Kidney epithelial cell (primary cell): ENCODE data around the gene HOXB8. TPM values are rescaled to one million over a fixed set of nuclear protein-coding genes. Genes with fewer than 3 reads are reported as not detected.

ENCODE experiments used
- DNase-seq: peaks from one replicate; pipeline ENCODE4 v3.0.0-alpha.2; 2010; ENCODE audit warnings: low read depth
- H3K27me3 ChIP-seq: 2 replicates; pipeline ENCODE4 v1.6.0; 2011; ENCODE audit warnings: low read length; ENCODE audit not compliant: control insufficient read depth, insufficient read depth
- H3K36me3 ChIP-seq: 2 replicates; pipeline ENCODE4 v1.5.1; 2011; ENCODE audit warnings: low read length; ENCODE audit not compliant: control insufficient read depth, insufficient read depth
- H3K4me3 ChIP-seq: 2 replicates; pipeline ENCODE4 v1.5.1; 2011; ENCODE audit warnings: low read depth, mild to moderate bottlenecking, control low read depth, low read length
- CTCF ChIP-seq: IDR thresholded peaks from 2 replicates; pipeline ENCODE4 v1.5.1; 2011; ENCODE audit warnings: mild to moderate bottlenecking, moderate library complexity, low read length, control low read depth, inconsistent platforms; ENCODE audit not compliant: insufficient read depth, poor library complexity, severe bottlenecking
- total RNA-seq: library from RNA; depleted of rRNA; stranded (reverse); fragments of >200 nt; gene quantifications from 2 replicates; pipeline ENCODE4 v1.2.3, GENCODE V29; 2015

Gene HOXB8
- total RNA-seq, 1 donor from 2014 or later = 7.5 TPM

- Histone ChIP-seq H3K4me3 (peak overlapping the region; percentile 92), H3K36me3 (peaks cover 3% of the 10 kb centered on the region), H3K27me3 (no peaks in the 10 kb centered on the region)
- no peak for TF ChIP-seq CTCF
- DNase-seq = no peak
These were observed 16.4 kb downstream of the HOXB8 start for GRCh38 chr17:48598736-48599135.

GRCh38 chr17:48597778-48598631, 17.1 kb downstream of the HOXB8 start:
- DNase-seq = no peak
- Histone ChIP-seq H3K36me3 (peaks cover 3% of the 10 kb centered on the region), H3K4me3 (peak overlapping the region; percentile 92), H3K27me3 (no peaks in the 10 kb centered on the region)
- no peak for TF ChIP-seq CTCF

- Histone ChIP-seq H3K27me3 (no peaks in the 10 kb centered on the region), H3K4me3 (peak overlapping the region; percentile 92), H3K36me3 (peaks cover 3% of the 10 kb centered on the region)
- no peak for TF ChIP-seq CTCF
- DNase-seq = no peak
These were observed 17.6 kb downstream of the HOXB8 start for GRCh38 chr17:48597528-48597777.

GRCh38 chr17:48596735-48597527, 18.2 kb downstream of the HOXB8 start:
- Histone ChIP-seq H3K4me3 (peak overlapping the region; percentile 92), H3K36me3 (peaks cover 4% of the 10 kb centered on the region), H3K27me3 (no peaks in the 10 kb centered on the region)
- no peak for DNase-seq
- TF ChIP-seq CTCF = no peak

- DNase-seq = no peak
- H3K27me3 ChIP-seq = no peaks in the 10 kb centered on the region
- H3K36me3 ChIP-seq = peaks cover 4% of the 10 kb centered on the region
- no peak for TF ChIP-seq CTCF
- H3K4me3 ChIP-seq = peak overlapping the region; percentile 92
These were observed 18.9 kb downstream of the HOXB8 start for GRCh38 chr17:48596000-48596734.
